Duodenal mucosa (tissue), 2 donors: Measurements from ENCODE around the gene LUZP4.
"Not testable (repeated sequence)": the region's sequence is repeated elsewhere in the genome, so short reads cannot be mapped to it uniquely, and the experiment has no call there.

Experiments used
- H3K27ac ChIP-seq: one replicate; pipeline ENCODE4 v1.7.0; 2013; ENCODE audit warnings: low read depth, low read length
- H3K27me3 ChIP-seq, 2 donors: one replicate each; pipeline ENCODE4 v1.7.0; 2013; ENCODE audit warnings: low read length in 2 of 2, control low read depth in 1 of 2; ENCODE audit not compliant: insufficient read depth in 2 of 2, control insufficient read depth in 1 of 2
- H3K36me3 ChIP-seq, 2 donors: one replicate each; pipeline ENCODE4 v1.7.0; 2013; ENCODE audit warnings: low read length in 2 of 2, control low read depth in 1 of 2; ENCODE audit not compliant: insufficient read depth in 2 of 2, control insufficient read depth in 1 of 2
- H3K4me1 ChIP-seq, 2 donors: one replicate each; pipeline ENCODE4 v1.7.0; 2013; ENCODE audit warnings: low read length in 2 of 2, control low read depth in 1 of 2; ENCODE audit not compliant: insufficient read depth in 2 of 2, control insufficient read depth in 1 of 2
- H3K4me3 ChIP-seq, 2 donors: one replicate each; pipeline ENCODE4 v1.7.0; 2013; ENCODE audit warnings: low read length in 2 of 2, low read depth in 1 of 2
- H3K9ac ChIP-seq, 2 donors: one replicate each; pipeline ENCODE4 v1.7.0; 2013; ENCODE audit warnings: low read length in 2 of 2, low read depth in 1 of 2
- H3K9me3 ChIP-seq, 2 donors: one replicate each; pipeline ENCODE4 v1.7.0; 2013; ENCODE audit warnings: low read length in 2 of 2, control low read depth in 1 of 2; ENCODE audit not compliant: control insufficient read depth in 1 of 2

Gene LUZP4

DNA sequence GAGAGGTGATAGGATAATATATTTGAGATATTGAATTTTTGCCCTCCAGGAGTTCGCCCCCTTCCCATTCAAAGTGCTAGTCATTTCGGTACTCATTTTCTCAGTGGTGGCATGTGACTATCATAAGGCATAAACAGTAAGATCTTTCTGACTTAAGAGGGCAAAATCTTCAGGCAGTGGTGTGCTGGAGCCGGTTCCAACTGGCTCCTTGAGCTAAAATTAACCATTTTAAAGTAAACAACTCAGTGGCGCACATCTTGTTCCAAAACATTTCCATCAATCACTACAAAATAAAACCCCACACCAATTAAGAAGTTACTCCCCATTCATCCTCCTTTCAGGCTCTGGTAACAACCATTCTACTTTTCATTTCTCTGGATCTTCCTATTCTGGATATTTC lies 43.3 kb downstream of the LUZP4 start:
- Histone ChIP-seq H3K9ac (no peak overlapping the region), H3K27me3 (no peaks in the 10 kb centered on the region), H3K27ac (no peak overlapping the region), H3K9me3 (no peaks in the 10 kb centered on the region), H3K4me3 (no peak overlapping the region), H3K4me1 (no peaks in the 10 kb centered on the region), H3K36me3 (no peaks in the 10 kb centered on the region)

DNA sequence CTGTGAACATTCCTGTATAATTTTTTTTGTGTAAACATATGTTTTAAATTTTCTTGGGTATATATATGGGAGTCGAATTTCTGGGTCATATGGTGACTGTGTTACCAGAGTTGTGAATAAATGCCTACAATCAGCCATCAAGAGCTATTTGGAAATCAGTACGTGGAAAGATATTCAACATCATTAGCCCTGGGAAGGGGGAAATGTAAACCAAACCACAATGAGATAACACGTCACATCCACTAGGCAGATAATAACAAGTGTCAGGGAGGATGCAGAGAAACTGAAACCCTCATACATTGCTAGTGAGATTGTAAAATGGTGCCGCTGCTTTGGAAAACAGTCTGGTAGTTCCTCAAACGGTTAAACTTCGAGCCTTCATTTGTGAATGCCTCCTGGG lies 43.9 kb downstream of the LUZP4 start:
- no peaks in the 10 kb centered on the region for H3K9me3 ChIP-seq
- H3K27ac ChIP-seq = no peak overlapping the region
- H3K36me3 ChIP-seq = no peaks in the 10 kb centered on the region
- H3K9ac ChIP-seq = no peak overlapping the region
- H3K4me1 ChIP-seq = no peaks in the 10 kb centered on the region
- no peaks in the 10 kb centered on the region for H3K27me3 ChIP-seq
- H3K4me3 ChIP-seq = no peak overlapping the region

DNA sequence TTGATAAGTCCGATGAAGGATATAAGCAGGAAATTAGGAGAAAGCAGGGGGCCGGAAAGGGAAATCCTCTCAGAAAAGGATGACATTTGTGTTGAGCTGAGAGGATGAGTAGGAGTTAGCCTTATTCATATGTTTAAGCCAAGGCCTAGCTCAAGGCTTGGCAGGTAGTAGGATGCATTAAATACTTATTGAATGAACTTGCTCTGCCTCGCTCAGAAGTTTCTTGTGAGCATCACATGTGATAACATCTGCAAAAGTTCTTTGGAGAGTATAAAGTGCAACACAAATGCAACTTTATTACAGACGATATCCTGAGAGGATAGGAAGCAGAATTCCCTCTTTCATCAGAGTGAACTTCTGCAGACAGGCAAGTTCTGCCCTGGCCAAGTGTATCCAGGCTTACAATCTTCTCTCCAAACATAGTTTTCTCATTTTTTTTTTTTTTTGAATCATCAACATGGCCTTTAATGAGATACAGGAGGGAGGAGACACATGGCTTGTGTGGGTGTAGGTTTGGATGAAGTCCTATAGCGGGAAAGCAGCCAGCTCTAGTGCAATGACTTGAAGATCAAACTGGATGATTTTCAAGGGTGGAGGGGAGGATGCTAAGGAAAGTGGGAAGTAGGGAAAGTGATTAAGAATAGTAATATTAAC lies 48.1 kb downstream of the LUZP4 start:
- no peaks in the 10 kb centered on the region for H3K27me3 ChIP-seq
- H3K4me3 ChIP-seq = no peak overlapping the region
- H3K9me3 ChIP-seq = no peaks in the 10 kb centered on the region
- H3K4me1 ChIP-seq = no peaks in the 10 kb centered on the region
- H3K27ac ChIP-seq = no peak overlapping the region
- no peaks in the 10 kb centered on the region for H3K36me3 ChIP-seq
- H3K9ac ChIP-seq = no peak overlapping the region

DNA sequence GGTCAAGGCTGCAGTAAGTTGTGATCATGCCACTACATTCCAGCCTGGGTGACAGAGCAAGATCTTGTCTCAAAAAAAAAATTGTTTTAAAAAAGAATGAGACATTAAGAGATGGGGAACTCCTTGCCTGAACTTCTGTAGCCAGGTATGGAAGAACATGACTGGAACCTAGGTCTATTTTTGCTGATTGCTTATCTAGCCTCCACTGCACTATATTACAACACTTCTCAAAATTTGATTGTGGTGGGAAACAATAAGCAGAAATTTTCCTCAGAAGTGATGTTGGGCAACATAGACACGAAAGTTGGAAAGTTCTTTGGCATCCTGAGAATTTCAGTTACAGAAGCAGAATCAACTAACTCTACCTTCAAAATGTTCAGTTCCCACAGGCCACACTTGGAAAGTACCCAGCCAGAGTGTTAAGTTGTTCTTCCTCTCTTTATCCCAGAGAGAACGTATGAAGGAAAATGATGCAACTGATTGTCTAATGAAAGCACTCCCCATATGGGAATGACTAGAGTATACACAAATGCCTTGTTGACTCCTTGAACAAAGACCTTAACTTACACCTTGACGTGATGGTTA lies 50.0 kb downstream of the LUZP4 start:
- Histone ChIP-seq H3K27me3 (no peaks in the 10 kb centered on the region), H3K27ac (no peak overlapping the region), H3K9me3 (no peaks in the 10 kb centered on the region), H3K4me1 (peaks cover 0 to 4% of the 10 kb centered on the region in 2 donors), H3K4me3 (no peak overlapping the region), H3K36me3 (no peaks in the 10 kb centered on the region), H3K9ac (no peak overlapping the region)

DNA sequence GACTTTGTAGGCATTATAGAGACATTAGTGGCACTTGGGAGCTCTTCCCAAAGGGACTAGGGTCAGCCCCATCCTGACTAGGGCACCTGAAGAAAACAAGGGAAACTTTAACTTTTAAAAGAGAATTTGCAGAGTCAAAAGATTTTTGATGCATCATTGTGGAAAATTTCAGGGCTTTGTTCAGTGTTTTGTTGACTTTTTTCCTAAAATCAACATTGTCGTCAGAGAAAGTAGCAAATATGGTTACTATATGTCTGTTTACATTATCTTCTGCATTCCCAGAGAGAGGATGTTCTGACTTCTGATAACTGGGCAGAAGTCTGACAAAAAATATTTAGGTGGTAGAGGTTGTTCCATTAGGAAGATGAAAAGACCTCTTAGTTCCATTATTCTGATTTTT lies 51.9 kb downstream of the LUZP4 start:
- no peaks in the 10 kb centered on the region for H3K27me3 ChIP-seq
- H3K27ac ChIP-seq = no peak overlapping the region
- peaks cover 0 to 10% of the 10 kb centered on the region in 2 donors for H3K4me1 ChIP-seq
- no peak overlapping the region for H3K4me3 ChIP-seq
- no peak overlapping the region for H3K9ac ChIP-seq
- no peaks in the 10 kb centered on the region for H3K9me3 ChIP-seq
- no peaks in the 10 kb centered on the region for H3K36me3 ChIP-seq

DNA sequence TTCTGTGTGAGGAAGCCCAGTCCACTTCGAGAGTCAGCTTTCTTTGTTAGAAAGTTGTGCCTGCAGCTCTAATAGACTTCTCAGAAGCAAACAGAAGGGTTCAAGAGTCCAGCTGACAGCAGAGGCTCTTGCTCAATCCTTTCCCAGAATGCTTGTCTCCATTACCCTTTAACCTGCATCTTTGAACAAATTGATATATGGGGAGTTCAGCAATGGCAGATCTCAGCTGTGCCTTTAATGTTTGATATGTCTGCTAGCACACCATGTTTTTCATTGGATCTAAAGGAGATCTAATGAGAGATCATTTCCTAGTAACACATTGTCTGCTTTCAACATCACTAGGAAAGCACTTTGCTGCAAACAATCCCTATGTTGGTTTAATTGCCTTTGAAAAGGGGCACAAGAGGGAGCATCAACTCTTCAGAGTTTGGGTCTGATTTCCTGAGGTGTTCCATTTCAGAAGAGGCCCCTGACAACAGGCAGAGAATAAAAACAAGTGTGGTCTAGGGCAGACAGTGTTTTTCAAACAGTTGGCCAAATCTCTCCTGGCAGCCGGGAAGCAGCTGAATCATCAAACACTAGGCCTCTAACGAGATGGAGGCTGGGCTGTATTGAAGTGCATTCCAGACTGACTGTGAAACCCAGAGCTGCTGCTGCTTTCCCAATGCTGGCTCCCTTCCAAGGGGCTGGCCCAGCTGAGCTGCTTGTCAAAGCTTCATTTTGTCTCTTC lies 55.5 kb downstream of the LUZP4 start:
- Histone ChIP-seq H3K9me3 (no peaks in the 10 kb centered on the region), H3K4me3 (peak overlapping the region in 1 of 2 donors; percentile 8), H3K36me3 (no peaks in the 10 kb centered on the region), H3K9ac (no peak overlapping the region), H3K27me3 (no peaks in the 10 kb centered on the region), H3K27ac (peak overlapping the region; percentile 51), H3K4me1 (peaks cover 0 to 10% of the 10 kb centered on the region in 2 donors)

DNA sequence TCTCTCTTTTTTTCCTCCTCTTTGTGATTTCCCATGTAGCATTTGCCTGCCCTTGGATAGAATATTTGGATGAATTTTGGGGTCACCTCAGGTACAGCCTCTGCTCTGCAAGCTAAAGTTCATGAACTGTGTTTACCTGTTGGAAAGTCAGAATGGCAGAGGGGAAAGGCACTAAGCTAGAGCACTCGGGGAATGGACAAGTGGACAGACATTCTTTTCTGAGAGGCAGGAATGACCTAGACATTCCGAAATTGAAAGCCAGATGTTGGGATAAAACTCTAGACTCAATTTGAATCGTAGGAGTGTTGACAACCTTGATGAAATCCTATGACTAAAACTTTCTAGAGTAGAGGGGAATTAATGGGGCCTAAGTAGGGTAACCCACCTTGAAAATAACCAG lies 56.1 kb downstream of the LUZP4 start:
- H3K27ac ChIP-seq = no peak overlapping the region
- peaks cover 0 to 10% of the 10 kb centered on the region in 2 donors for H3K4me1 ChIP-seq

DNA sequence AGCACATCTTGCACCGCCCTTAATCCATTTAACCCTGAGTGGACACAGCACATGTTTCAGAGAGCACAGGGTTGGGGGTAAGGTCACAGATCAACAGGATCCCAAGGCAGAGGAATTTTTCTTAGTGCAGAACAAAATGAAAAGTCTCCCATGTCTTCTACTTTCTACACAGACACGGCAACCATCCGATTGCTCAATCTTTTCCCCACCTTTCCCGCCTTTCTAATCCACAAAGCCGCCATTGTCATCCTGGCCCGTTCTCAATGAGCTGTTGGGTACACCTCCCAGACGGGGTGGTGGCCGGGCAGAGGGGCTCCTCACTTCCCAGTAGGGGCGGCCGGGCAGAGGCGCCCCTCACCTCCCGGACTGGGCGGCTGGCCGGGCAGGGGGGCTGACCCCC lies 57.2 kb downstream of the LUZP4 start:
- H3K36me3 ChIP-seq, H3K9ac ChIP-seq, H3K27ac ChIP-seq, H3K4me3 ChIP-seq, H3K9me3 ChIP-seq, H3K27me3 ChIP-seq: not testable (repeated sequence)
- peaks cover 0 to 10% of the 10 kb centered on the region in 2 donors for H3K4me1 ChIP-seq

More for the DNA sequence above, 56.1 kb downstream of the LUZP4 start:
- H3K4me3 ChIP-seq = no peak overlapping the region
- no peaks in the 10 kb centered on the region for H3K27me3 ChIP-seq
- no peaks in the 10 kb centered on the region for H3K36me3 ChIP-seq
- no peaks in the 10 kb centered on the region for H3K9me3 ChIP-seq
- no peak overlapping the region for H3K9ac ChIP-seq

DNA sequence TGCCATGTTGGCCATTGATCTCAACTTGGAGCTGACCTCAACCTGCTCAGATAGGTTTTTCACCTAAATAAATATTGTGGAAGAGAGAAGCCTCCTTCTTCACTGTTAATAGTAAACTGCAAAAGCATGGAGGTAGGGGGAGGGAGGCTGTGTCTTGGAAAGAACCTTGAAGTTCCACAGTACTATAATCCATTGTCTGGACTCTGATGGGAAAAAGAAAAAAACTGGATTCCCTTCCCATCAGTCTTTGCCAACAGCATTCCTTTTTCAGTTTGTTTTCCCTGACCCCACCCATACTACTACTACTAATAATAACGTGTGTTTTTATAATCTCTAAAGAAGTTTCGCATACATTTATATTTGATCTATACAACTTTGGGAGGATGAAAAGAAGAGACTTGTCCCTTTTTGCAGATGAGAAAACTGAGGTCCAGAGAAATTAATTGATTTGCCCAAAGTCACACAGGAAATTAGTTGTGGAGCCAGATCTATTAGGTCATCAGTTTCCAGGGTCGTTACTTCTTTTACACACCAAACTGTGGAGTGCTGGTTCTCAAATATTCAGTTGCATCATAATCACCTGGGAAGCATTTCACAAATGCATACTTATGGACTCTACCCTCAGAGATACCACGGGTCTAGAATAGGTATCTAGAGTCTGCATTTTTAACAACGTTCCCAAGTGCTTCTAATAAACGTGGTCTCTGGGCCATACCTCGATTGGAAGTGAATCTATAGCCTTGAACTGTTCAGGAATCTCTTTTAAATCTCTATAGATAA lies 59.1 kb downstream of the LUZP4 start:
- H3K27ac ChIP-seq = no peak overlapping the region
- no peaks in the 10 kb centered on the region for H3K9me3 ChIP-seq
- H3K4me3 ChIP-seq = no peak overlapping the region
- no peak overlapping the region for H3K9ac ChIP-seq
- peaks cover 0 to 10% of the 10 kb centered on the region in 2 donors for H3K4me1 ChIP-seq
- H3K27me3 ChIP-seq = no peaks in the 10 kb centered on the region
- H3K36me3 ChIP-seq = no peaks in the 10 kb centered on the region
